IMR-90 (cell line): ENCODE results near the gene TCF7L2. TPM values are rescaled to one million over a fixed set of nuclear protein-coding genes. Genes with fewer than 3 reads are reported as not detected.

ENCODE experiments used
- ATAC-seq: fragments of 200-7000 bp; cut with Tn5 transposase; 2 replicates; pipeline ENCODE4 v1.9.1; 2020; ENCODE audit warnings: low read depth, mild to moderate bottlenecking, moderate library complexity
- BruUV-seq: library from RNA; stranded (reverse); fragments of 400-500 nt; replicated peaks from 2 replicates; lab custom pipeline; 2021; lab: Mats Ljungman, UMichigan
- CTCF ChIA-PET: fragments of 300-600 bp; formaldehyde crosslinking; extraction: SDS; loops from one replicate; lab custom pipeline; 2021; ENCODE audit warnings: antibody characterized with exemption; lab: Yijun Ruan, JAX
- POLR2A ChIA-PET: fragments of 300-600 bp; sonication (Branson Sonifier 250); formaldehyde crosslinking; loops from one replicate; lab custom pipeline; 2022; ENCODE audit warnings: antibody characterized with exemption; ENCODE audit not compliant: unreplicated experiment; lab: Charles Lee
- DNase-seq: peaks from one replicate; pipeline ENCODE4 v3.0.0; 2013
- H2AFZ ChIP-seq: replicated peaks from 2 replicates; pipeline ENCODE3; 2013; ENCODE audit warnings: low read length, mild to moderate bottlenecking; ENCODE audit not compliant: poor library complexity
- H2AK5ac ChIP-seq: 2 replicates; pipeline ENCODE4 v1.6.1; 2013; ENCODE audit warnings: low read depth, low read length, inconsistent platforms
- H2AK9ac ChIP-seq: replicated peaks from 2 replicates; pipeline ENCODE3; 2013; ENCODE audit warnings: mild to moderate bottlenecking, low read depth, low read length, moderate library complexity; ENCODE audit not compliant: poor library complexity
- H2BK120ac ChIP-seq: 2 replicates; pipeline ENCODE4 v1.6.1; 2013; ENCODE audit warnings: low read depth, low read length, inconsistent platforms
- H2BK15ac ChIP-seq: 3 replicates; pipeline ENCODE4 v1.6.1; 2013; ENCODE audit warnings: low read depth, low read length, inconsistent platforms
- H2BK20ac ChIP-seq: 2 replicates; pipeline ENCODE4 v1.6.1; 2013; ENCODE audit warnings: low read depth, mild to moderate bottlenecking, inconsistent platforms, low read length, moderate library complexity
- H2BK5ac ChIP-seq: 2 replicates; pipeline ENCODE4 v1.6.1; 2013; ENCODE audit warnings: mild to moderate bottlenecking, low read depth, low read length, inconsistent platforms; ENCODE audit not compliant: poor library complexity, severe bottlenecking
- H3K14ac ChIP-seq: replicated peaks from 2 replicates; pipeline ENCODE4 v1.6.1; 2013; ENCODE audit warnings: low read depth, low read length, inconsistent platforms
- H3K18ac ChIP-seq: 2 replicates; pipeline ENCODE4 v1.6.1; 2013; ENCODE audit warnings: low read depth, low read length, control low read depth
- H3K23ac ChIP-seq: 2 replicates; pipeline ENCODE4 v1.6.1; 2013; ENCODE audit warnings: low read depth, low read length, inconsistent platforms
- H3K27ac ChIP-seq: 2 replicates; pipeline ENCODE4 v1.5.1; 2013; ENCODE audit warnings: mild to moderate bottlenecking, control low read depth, low read length; ENCODE audit not compliant: insufficient read depth
- H3K27me3 ChIP-seq: 2 replicates; pipeline ENCODE4 v1.6.1; 2013; ENCODE audit warnings: low read length; ENCODE audit not compliant: control insufficient read depth, insufficient read depth
- H3K36me3 ChIP-seq: 2 replicates; pipeline ENCODE4 v1.6.1; 2013; ENCODE audit warnings: low read length, mixed read lengths; ENCODE audit not compliant: control insufficient read depth, insufficient read depth
- H3K4ac ChIP-seq: 2 replicates; pipeline ENCODE4 v1.6.1; 2013; ENCODE audit warnings: low read depth, low read length, inconsistent platforms
- H3K4me1 ChIP-seq: 2 replicates; pipeline ENCODE4 v1.6.1; 2013; ENCODE audit warnings: low read length, mixed read lengths; ENCODE audit not compliant: control insufficient read depth, insufficient read depth
- H3K4me2 ChIP-seq: 2 replicates; pipeline ENCODE4 v1.6.1; 2013; ENCODE audit warnings: low read depth, mild to moderate bottlenecking, control low read depth, low read length, moderate library complexity
- H3K4me3 ChIP-seq: 2 replicates; pipeline ENCODE4 v1.5.1; 2013; ENCODE audit warnings: low read depth, mild to moderate bottlenecking, control low read depth, low read length, moderate library complexity; ENCODE audit not compliant: insufficient read depth
- H3K56ac ChIP-seq: 2 replicates; pipeline ENCODE4 v1.6.1; 2013; ENCODE audit warnings: low read length, inconsistent platforms; ENCODE audit not compliant: insufficient read depth; ENCODE audit errors: extremely low read depth
- H3K79me1 ChIP-seq, 2 experiments: 2 replicates each; pipeline ENCODE4 v1.6.1; 2013; ENCODE audit warnings: low read length in 2 of 2, inconsistent platforms in 1 of 2, low read depth in 1 of 2
- H3K9ac ChIP-seq: 2 replicates; pipeline ENCODE4 v1.6.1; 2013; ENCODE audit warnings: low read depth, low read length, control low read depth
- H3K9me1 ChIP-seq: 2 replicates; pipeline ENCODE4 v1.6.1; 2013; ENCODE audit warnings: low read length, inconsistent platforms; ENCODE audit not compliant: insufficient read depth
- H3K9me3 ChIP-seq: 2 replicates; pipeline ENCODE4 v1.6.1; 2013; ENCODE audit warnings: low read length; ENCODE audit not compliant: control insufficient read depth, insufficient read depth
- H4K20me1 ChIP-seq: 2 replicates; pipeline ENCODE4 v1.6.1; 2013; ENCODE audit warnings: low read length, inconsistent platforms; ENCODE audit not compliant: insufficient read depth
- H4K5ac ChIP-seq: 2 replicates; pipeline ENCODE4 v1.6.1; 2013; ENCODE audit warnings: mild to moderate bottlenecking, low read depth, low read length, control low read depth
- H4K8ac ChIP-seq, 2 experiments: 2 replicates each; pipeline ENCODE4 v1.6.1; 2013; ENCODE audit warnings: low read depth in 2 of 2, low read length in 2 of 2, control low read depth in 1 of 2, inconsistent platforms in 1 of 2
- H4K91ac ChIP-seq: 2 replicates; pipeline ENCODE4 v1.6.1; 2013; ENCODE audit warnings: low read depth, low read length, inconsistent platforms; ENCODE audit not compliant: insufficient read depth
- BHLHE40 ChIP-seq: fragments of 150-350 bp; IDR thresholded peaks from 2 replicates; pipeline ENCODE4 v1.6.1; 2016; ENCODE audit warnings: mild to moderate bottlenecking, low read depth, low read length
- CEBPB ChIP-seq: IDR thresholded peaks from 2 replicates; pipeline ENCODE4 v1.6.1; 2012; ENCODE audit warnings: low read depth, low read length, improper control_type of control experiment
- CHD1 ChIP-seq: IDR thresholded peaks from 2 replicates; pipeline ENCODE4 v1.6.1; 2012; ENCODE audit warnings: low read depth, low read length, improper control_type of control experiment
- CTCF ChIP-seq: conservative IDR thresholded peaks from 2 replicates; pipeline ENCODE4 v1.5.1; 2012; ENCODE audit warnings: mild to moderate bottlenecking, low read depth, low read length, improper control_type of control experiment
- ELK1 ChIP-seq: fragments of 150-350 bp; IDR thresholded peaks from 2 replicates; pipeline ENCODE4 v1.6.1; 2016; ENCODE audit warnings: low read depth, mild to moderate bottlenecking, low read length, moderate library complexity, borderline replicate concordance
- FOS ChIP-seq: fragments of 150-350 bp; IDR thresholded peaks from 2 replicates; pipeline ENCODE4 v1.6.1; 2016; ENCODE audit warnings: low read depth, low read length
- MAFK ChIP-seq: IDR thresholded peaks from 2 replicates; pipeline ENCODE4 v1.6.1; 2012; ENCODE audit warnings: low read depth, low read length, improper control_type of control experiment
- MAZ ChIP-seq: IDR thresholded peaks from 2 replicates; pipeline ENCODE4 v1.6.1; 2012; ENCODE audit warnings: low read depth, mild to moderate bottlenecking, low read length, improper control_type of control experiment, moderate library complexity, borderline replicate concordance
- MXI1 ChIP-seq: IDR thresholded peaks from 2 replicates; pipeline ENCODE4 v1.6.1; 2012; ENCODE audit warnings: low read depth, mild to moderate bottlenecking, low read length, moderate library complexity, borderline replicate concordance
- NFE2L2 ChIP-seq: fragments of 150-350 bp; IDR thresholded peaks from 2 replicates; pipeline ENCODE4 v1.6.1; 2016; ENCODE audit warnings: low read depth, mild to moderate bottlenecking, low read length
- POLR2A ChIP-seq: IDR thresholded peaks from 2 replicates; pipeline ENCODE4 v1.6.1; 2012; ENCODE audit warnings: mild to moderate bottlenecking, low read depth, low read length
- RAD21 ChIP-seq: IDR thresholded peaks from 2 replicates; pipeline ENCODE4 v1.6.1; 2012; ENCODE audit warnings: low read length, improper control_type of control experiment
- RCOR1 ChIP-seq: IDR thresholded peaks from 2 replicates; pipeline ENCODE4 v1.6.1; 2012; ENCODE audit warnings: mild to moderate bottlenecking, low read length, improper control_type of control experiment; ENCODE audit not compliant: insufficient replicate concordance
- RFX5 ChIP-seq: IDR thresholded peaks from 2 replicates; pipeline ENCODE4 v1.8.0; 2012; ENCODE audit warnings: low read depth, mild to moderate bottlenecking, low read length, moderate library complexity
- SMC3 ChIP-seq: fragments of 150-350 bp; IDR thresholded peaks from 2 replicates; pipeline ENCODE4 v1.6.1; 2016; ENCODE audit warnings: low read depth, mild to moderate bottlenecking, antibody characterized with exemption, low read length, moderate library complexity
- USF2 ChIP-seq: fragments of 150-350 bp; IDR thresholded peaks from 2 replicates; pipeline ENCODE4 v1.6.1; 2017; ENCODE audit warnings: mild to moderate bottlenecking, antibody characterized with exemption, low read length, low read depth
- WGBS, 2 experiments: methylation state at CpG; one replicate each; pipeline versions ENCODE4 v1.1.5 to v1.1.7; 2013; ENCODE audit warnings: missing lambda C conversion rate in 2 of 2; ENCODE audit not compliant: insufficient read length in 1 of 2; ENCODE audit errors: extremely low coverage in 2 of 2; 5-methylcytosine and 5-hydroxymethylcytosine counted together
- dilution Hi-C: fragments of 300-500 bp; cut with HindIII; formaldehyde crosslinking; loops from one replicate; pipeline ENCODE4 v1.14.3; 2018; ENCODE audit warnings: low sequenced_read_pairs; ENCODE audit not compliant: unreplicated experiment
- in situ Hi-C: fragments of 300-500 bp; cut with MboI; formaldehyde crosslinking; loops from 3 replicates; pipeline ENCODE4 v1.14.3; 2019; ENCODE audit warnings: low sequenced_read_pairs, inconsistent platforms, mixed read lengths
- intact Hi-C: fragments of 100-400 bp; cut with micrococcal nuclease; formaldehyde crosslinking; loops from 2 replicates; pipeline ENCODE4 v1.10.0; 2022
- polyA plus RNA-seq, 3 experiments: library from polyadenylated mRNA; depleted of rRNA; stranded (reverse); fragments of >200 nt; gene quantifications; 2 replicates each; pipeline ENCODE4 v1.2.3, GENCODE V29; 2012; ENCODE audit warnings: low replicate concordance in 1 of 3
- total RNA-seq: library from RNA; depleted of rRNA; stranded (reverse); fragments of >200 nt; gene quantifications from 2 replicates; pipeline ENCODE4 v1.2.3, GENCODE V29; 2012

TCF7L2 gene
- total and polyA plus RNA-seq, 2 of the 4 experiments (the other 2 are of a cell fraction): 1.3 to 12.2 TPM

- Histone ChIP-seq H2BK5ac (no peak overlapping the region), H3K14ac (no peak overlapping the region), H3K4me2 (no peak overlapping the region), H3K9ac (no peak overlapping the region), H2BK20ac (no peak overlapping the region), H3K18ac (no peak overlapping the region), H2AFZ (no peak overlapping the region), H3K9me3 (no peaks in the 10 kb centered on the region), H3K9me1 (peaks cover 15% of the 10 kb centered on the region), H3K79me1 (0 out of 4 replicates have a peak, but pooled peaks cover 0 to 3% of the 10 kb centered on the region in 2 experiments), H3K56ac (no peak overlapping the region), H4K20me1 (0 out of 2 replicates have a peak, but pooled peaks cover 7% of the 10 kb centered on the region), H3K4ac (no peak overlapping the region), H3K23ac (no peak overlapping the region), H3K27ac (no peak overlapping the region), H2AK9ac (no peak overlapping the region), H3K36me3 (peaks cover 41% of the 10 kb centered on the region), H4K5ac (no peak overlapping the region), H3K27me3 (no peaks in the 10 kb centered on the region), H2BK120ac (no peak overlapping the region), H4K91ac (no peak overlapping the region), H3K4me1 (peaks cover 7% of the 10 kb centered on the region), H4K8ac (no peak overlapping the region), H2BK15ac (no peak overlapping the region), H2AK5ac (no peak overlapping the region), H3K4me3 (no peak overlapping the region)
- intact Hi-C loops (no loop called here), in situ Hi-C loops (no loop called here), dilution Hi-C loops (no loop called here)
- TF ChIP-seq POLR2A (no peak), RAD21 (no peak), MAFK (no peak), ELK1 (no peak), SMC3 (no peak), NFE2L2 (no peak), CHD1 (no peak), RCOR1 (no peak), MXI1 (no peak), USF2 (no peak), RFX5 (no peak), CEBPB (no peak), CTCF (no peak), FOS (no peak), BHLHE40 (no peak), MAZ (no peak)
- POLR2A ChIA-PET: no interaction called here
- DNase-seq (no peak), ATAC-seq (no peak)
- 100% methylated on average over 1 of the region's 6 CpGs; no CpG with 5 or more reads in 1 of the 2 experiments for WGBS, 2 experiments
- CTCF ChIA-PET: no interaction called here
- BruUV-seq: no TSS peak
Measured at GRCh38 chr10:113161066-113161465, 211.0 kb downstream of the TCF7L2 start.
